LNCaP clone FGC (cell line): ENCODE measurements around the gene TNS3.

ENCODE experiments used
- DNase-seq: peaks from one replicate; pipeline ENCODE4 v3.0.0-alpha.2; 2011; ENCODE audit warnings: low read depth
- H3K4me3 ChIP-seq: 2 replicates; pipeline ENCODE4 v1.5.1; 2011; ENCODE audit warnings: mild to moderate bottlenecking, low read depth, low read length, control low read depth
- TF ChIP-seq, protein P1 (sequence below): IDR thresholded peaks from 2 replicates; pipeline ENCODE4 v1.5.1; 2012; ENCODE audit warnings: mild to moderate bottlenecking; ENCODE audit not compliant: control insufficient read depth, insufficient read depth; ENCODE audit errors: extremely low read depth

TNS3 gene

DNA sequence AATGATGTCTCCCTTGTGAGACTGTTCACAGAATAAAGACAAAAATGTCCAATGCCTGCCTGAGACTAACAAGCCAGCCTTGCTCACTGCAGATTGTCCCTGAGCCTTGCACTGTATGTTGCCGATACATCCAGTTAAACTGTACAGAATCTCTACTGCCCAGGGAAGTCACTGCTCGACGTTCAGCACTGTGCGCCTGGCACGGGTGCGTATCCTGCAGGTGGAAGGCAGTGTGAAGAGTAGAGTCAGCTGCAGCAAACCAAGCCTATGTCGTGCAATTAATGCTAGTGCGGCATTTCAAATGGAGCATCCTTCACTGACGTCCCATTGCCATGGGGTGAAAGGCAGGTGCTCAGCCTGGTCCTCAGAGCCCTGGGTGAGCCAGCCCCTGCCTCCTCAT is 132.9 kb downstream of the TNS3 start:
- H3K4me3 ChIP-seq: no peak overlapping the region
- TF ChIP-seq, protein P1, sequence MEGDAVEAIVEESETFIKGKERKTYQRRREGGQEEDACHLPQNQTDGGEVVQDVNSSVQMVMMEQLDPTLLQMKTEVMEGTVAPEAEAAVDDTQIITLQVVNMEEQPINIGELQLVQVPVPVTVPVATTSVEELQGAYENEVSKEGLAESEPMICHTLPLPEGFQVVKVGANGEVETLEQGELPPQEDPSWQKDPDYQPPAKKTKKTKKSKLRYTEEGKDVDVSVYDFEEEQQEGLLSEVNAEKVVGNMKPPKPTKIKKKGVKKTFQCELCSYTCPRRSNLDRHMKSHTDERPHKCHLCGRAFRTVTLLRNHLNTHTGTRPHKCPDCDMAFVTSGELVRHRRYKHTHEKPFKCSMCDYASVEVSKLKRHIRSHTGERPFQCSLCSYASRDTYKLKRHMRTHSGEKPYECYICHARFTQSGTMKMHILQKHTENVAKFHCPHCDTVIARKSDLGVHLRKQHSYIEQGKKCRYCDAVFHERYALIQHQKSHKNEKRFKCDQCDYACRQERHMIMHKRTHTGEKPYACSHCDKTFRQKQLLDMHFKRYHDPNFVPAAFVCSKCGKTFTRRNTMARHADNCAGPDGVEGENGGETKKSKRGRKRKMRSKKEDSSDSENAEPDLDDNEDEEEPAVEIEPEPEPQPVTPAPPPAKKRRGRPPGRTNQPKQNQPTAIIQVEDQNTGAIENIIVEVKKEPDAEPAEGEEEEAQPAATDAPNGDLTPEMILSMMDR: no peak
- no peak for DNase-seq

DNA sequence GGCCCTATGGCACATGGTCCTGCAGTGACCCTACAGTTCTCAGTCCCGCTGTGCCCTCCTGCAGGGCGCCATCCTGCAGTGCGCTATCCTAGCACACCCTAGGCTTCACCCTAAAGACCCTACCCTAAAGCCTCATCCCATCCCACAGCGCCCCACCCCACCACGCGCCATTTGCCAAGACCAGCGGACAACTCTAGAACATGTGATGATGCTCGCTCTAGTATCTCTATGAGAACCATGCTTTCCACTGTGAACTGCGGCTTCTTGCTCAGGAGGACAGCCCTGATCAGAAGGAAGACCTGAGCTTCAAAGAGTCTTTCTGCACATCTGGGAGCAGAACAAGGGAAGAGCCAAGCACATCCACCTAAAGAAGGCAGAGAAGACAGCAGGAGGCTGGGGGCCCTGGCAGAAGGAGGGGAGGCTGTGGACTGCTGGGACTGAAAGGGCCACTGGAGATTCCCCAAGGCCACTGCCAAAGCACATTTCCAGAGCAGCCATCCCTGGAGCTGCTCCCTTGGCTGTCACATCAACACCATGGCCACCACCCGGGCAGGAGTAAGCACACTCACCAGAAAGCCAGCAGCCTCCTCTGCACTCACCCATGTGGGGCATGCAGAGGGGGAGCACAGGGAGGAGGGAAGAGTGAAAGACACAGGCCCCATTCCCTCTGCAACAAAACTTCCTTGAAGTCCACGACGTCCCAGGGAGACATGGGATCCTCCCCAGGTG is 134.1 kb downstream of the TNS3 start:
- no peak for DNase-seq
- TF ChIP-seq, protein P1: no peak
- no peak overlapping the region for H3K4me3 ChIP-seq

DNA sequence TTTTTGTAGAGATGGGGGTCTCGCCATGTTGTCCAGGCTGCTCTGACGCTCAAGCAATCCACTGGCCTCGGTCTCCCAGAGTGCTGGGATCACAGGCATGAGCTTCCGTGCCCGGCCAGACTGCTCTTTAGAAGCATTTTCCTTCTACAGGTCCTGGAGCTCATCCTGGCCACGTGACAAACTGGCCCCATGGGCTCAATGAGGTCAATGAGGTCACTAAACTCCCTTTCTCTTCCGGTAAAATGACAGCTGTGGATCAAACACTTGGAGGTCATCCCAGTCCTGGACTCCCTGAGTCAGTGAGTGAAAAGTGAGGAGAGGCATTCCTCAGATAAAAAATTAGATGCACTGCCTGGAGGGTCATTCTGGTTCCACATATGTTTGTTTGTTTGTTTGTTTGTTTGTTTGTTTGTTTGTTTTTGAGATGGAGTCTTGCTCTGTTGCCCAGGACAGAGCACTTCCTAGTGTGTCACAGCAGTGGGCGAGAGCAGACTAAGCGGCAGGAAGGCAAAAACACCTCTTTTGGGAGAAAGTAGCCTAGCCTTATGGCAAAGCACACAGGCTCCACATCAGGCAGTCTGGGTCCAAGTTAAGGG is 134.9 kb downstream of the TNS3 start:
- no peak overlapping the region for H3K4me3 ChIP-seq
- TF ChIP-seq, protein P1: no peak
- no peak for DNase-seq

DNA sequence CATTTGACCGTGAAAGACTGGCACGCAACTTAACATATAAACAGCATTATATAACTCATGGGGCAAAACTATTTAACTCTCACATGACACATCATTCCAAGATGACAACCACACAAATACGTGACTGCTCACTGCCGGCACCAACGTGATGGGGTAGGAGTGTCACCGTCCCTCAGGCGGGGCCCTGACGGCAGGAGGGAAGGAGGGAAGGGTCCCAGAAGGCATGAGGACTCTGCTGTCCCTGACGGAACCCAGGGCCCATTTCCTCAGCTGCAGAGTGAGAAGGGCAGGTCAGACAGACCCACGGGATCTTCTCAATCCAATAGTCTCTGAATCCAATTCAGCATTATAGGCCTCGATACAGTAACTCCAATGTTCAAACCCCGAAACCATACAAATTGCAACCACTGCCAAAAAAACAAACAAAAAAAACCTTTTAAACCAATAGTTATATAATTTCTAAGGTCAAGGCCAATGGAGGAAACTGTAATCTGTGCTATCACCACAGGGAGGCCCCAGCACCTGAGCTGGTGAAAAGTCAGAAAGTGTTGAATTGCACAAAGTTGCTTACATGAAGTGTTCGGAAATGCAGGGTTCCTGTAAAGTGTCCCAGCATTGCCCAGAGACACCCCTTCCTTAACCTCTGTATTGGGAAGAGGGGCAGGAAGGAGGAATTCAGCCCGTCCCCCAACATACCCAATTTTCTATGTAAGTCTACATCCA is 137.4 kb downstream of the TNS3 start:
- no peak for DNase-seq
- TF ChIP-seq, protein P1: peak; percentile 60
- H3K4me3 ChIP-seq: no peak overlapping the region

DNA sequence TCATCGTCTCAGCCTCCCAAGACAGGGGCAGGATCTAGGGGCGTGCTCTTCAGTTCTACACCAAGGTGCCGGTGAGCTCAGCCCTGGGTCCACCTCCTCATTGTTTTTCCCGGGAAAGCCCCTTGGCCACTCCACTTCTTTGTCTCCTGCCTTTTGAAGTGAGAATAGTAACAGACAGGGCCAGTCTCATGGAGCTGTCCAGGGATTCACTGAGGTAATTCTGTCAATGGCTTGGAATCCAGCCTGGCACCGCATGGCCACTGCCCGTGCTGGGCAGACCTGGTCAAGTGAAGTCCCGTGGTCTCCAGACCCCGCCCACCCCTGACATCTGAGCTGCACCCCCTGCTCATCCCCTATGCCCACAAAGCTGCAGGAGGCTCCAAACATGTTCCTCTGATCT is 138.9 kb downstream of the TNS3 start:
- no peak for DNase-seq
- TF ChIP-seq, protein P1: no peak
- H3K4me3 ChIP-seq: no peak overlapping the region

DNA sequence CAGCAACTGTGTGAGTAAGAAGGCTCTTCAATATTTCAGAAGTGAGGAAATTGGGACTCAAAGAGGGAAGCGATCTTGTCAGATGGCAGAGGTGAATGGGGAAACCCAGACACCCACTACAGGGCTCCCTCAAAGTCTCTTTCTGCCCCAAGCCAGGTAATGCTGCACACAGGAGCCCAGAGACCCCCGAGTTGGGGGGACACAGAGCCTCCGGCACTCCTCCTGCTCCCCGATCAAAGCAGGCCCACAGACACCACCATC is 139.4 kb downstream of the TNS3 start:
- TF ChIP-seq, protein P1: no peak
- no peak for DNase-seq

More for the DNA sequence above, 139.4 kb downstream of the TNS3 start:
- no peak overlapping the region for H3K4me3 ChIP-seq
